Nephron (organoid): ENCODE data around the gene ARFIP2.

Experiments used
- H3K27ac Mint-ChIP-seq, 3 experiments: 2 replicates each; pipeline ENCODE4 v1.8.0; 2020; ENCODE audit warnings: mixed read lengths in 3 of 3, mild to moderate bottlenecking in 2 of 3, moderate library complexity in 1 of 3
- H3K27me3 Mint-ChIP-seq: 2 replicates; pipeline ENCODE4 v1.8.0; 2021; ENCODE audit warnings: low read depth, mild to moderate bottlenecking, moderate library complexity, mixed read lengths
- H3K36me3 Mint-ChIP-seq: 2 replicates; pipeline ENCODE4 v1.8.0; 2020; ENCODE audit warnings: low read depth, mixed read lengths
- H3K4me1 Mint-ChIP-seq: 2 replicates; pipeline ENCODE4 v1.8.0; 2020; ENCODE audit warnings: mixed read lengths
- H3K4me3 Mint-ChIP-seq, 3 experiments: 2 replicates each; pipeline ENCODE4 v1.8.0; 2020; ENCODE audit warnings: mild to moderate bottlenecking in 3 of 3, mixed read lengths in 3 of 3, moderate library complexity in 2 of 3
- H3K9me3 Mint-ChIP-seq: 2 replicates; pipeline ENCODE4 v1.8.0; 2020; ENCODE audit warnings: mixed read lengths
- CTCF ChIP-seq, 3 experiments: fragments of 200-600 bp; sonication (generic); IDR thresholded peaks; one replicate each; pipeline ENCODE4 v1.5.0; 2021; ENCODE audit warnings: antibody characterized with exemption in 3 of 3; ENCODE audit not compliant: unreplicated experiment in 3 of 3

The ARFIP2 gene

GRCh38 chr11:6486256-6486655 is 5.1 kb upstream of the ARFIP2 start:
- Mint-ChIP-seq H3K36me3 (peaks cover 18% of the 10 kb centered on the region), H3K27me3 (no peaks in the 10 kb centered on the region), H3K4me3 (no peak overlapping the region), H3K27ac (no peak overlapping the region), H3K9me3 (no peaks in the 10 kb centered on the region), H3K4me1 (peaks cover 16% of the 10 kb centered on the region)
- TF ChIP-seq CTCF (IDR thresholded peaks at IDR 0.05; ENCODE audit: unreplicated experiment in 3 of 3): no peak

GRCh38 chr11:6485661-6486060 is 4.5 kb upstream of the ARFIP2 start:
- Mint-ChIP-seq H3K4me3 (no peak overlapping the region), H3K27ac (no peak overlapping the region), H3K27me3 (no peaks in the 10 kb centered on the region), H3K36me3 (peaks cover 20% of the 10 kb centered on the region), H3K4me1 (peaks cover 21% of the 10 kb centered on the region), H3K9me3 (no peaks in the 10 kb centered on the region)
- no peak for TF ChIP-seq CTCF (IDR thresholded peaks at IDR 0.05; ENCODE audit: unreplicated experiment in 3 of 3)

GRCh38 chr11:6483015-6483414 is 1.9 kb upstream of the ARFIP2 start:
- TF ChIP-seq CTCF (IDR thresholded peaks at IDR 0.05; ENCODE audit: unreplicated experiment in 3 of 3): no peak
- peak overlapping the region; percentile 98 to 100 (median 98) for H3K4me3 Mint-ChIP-seq
- peaks cover 26% of the 10 kb centered on the region for H3K36me3 Mint-ChIP-seq
- peak overlapping the region in 2 of 3 experiments; percentile 17 to 67 for H3K27ac Mint-ChIP-seq
- no peaks in the 10 kb centered on the region for H3K9me3 Mint-ChIP-seq
- H3K4me1 Mint-ChIP-seq: peaks cover 38% of the 10 kb centered on the region
- no peaks in the 10 kb centered on the region for H3K27me3 Mint-ChIP-seq

GRCh38 chr11:6482441-6482840 is 1.3 kb upstream of the ARFIP2 start:
- Mint-ChIP-seq H3K4me1 (peaks cover 38% of the 10 kb centered on the region), H3K27ac (peak overlapping the region in 1 of 3 experiments; percentile 9), H3K36me3 (peaks cover 31% of the 10 kb centered on the region), H3K4me3 (peak overlapping the region; percentile 98 to 100 (median 98)), H3K9me3 (no peaks in the 10 kb centered on the region), H3K27me3 (no peaks in the 10 kb centered on the region)
- no peak for TF ChIP-seq CTCF (IDR thresholded peaks at IDR 0.05; ENCODE audit: unreplicated experiment in 3 of 3)

GRCh38 chr11:6481924-6482275 is 769 bp upstream of the ARFIP2 start:
- Mint-ChIP-seq H3K27me3 (no peaks in the 10 kb centered on the region), H3K4me1 (peaks cover 38% of the 10 kb centered on the region), H3K9me3 (no peaks in the 10 kb centered on the region), H3K27ac (peak overlapping the region in 2 of 3 experiments; percentile 99), H3K36me3 (peaks cover 35% of the 10 kb centered on the region), H3K4me3 (peak overlapping the region; percentile 98 to 100 (median 98))
- TF ChIP-seq CTCF (IDR thresholded peaks at IDR 0.05; ENCODE audit: unreplicated experiment in 3 of 3): no peak

DNA sequence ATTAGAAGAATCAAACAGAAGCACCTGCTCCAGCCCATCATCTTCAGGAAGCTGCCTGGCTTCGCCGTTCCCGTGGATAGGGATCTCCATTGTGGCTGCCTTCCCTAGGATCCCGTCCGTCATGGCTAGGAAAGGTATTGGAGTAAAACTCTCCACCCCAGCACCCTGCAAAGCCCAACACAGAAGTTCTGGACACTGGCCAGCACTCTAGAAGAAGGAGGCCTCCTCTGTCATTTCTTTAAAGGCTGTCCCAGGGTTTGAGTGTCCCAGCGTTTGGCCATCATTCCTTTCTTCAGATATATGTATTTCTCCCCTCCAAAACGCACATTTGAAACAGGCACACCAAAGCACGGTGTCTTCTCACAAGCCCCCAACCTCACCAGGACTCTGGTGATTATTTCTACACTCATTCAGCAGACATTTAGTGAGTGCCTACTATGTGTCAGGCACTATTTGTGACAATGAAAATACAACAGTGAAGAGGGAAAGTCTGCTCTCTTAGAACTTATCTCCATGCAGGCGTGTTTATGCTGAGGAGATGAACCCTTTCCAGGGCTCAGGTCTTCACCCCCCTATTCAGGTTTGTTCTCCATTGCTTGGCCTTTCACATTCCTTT is 724 bp downstream of the ARFIP2 start:
- Mint-ChIP-seq H3K4me1 (peaks cover 39% of the 10 kb centered on the region), H3K36me3 (peaks cover 39% of the 10 kb centered on the region), H3K4me3 (peak overlapping the region; percentile 98 to 100 (median 98)), H3K27ac (peak overlapping the region; percentile 95 to 99 (median 99)), H3K27me3 (no peaks in the 10 kb centered on the region), H3K9me3 (no peaks in the 10 kb centered on the region)
- no peak for TF ChIP-seq CTCF (IDR thresholded peaks at IDR 0.05; ENCODE audit: unreplicated experiment in 3 of 3)
